ENCODE data around the gene EEF1A2. TPM values are rescaled to one million over a fixed set of nuclear protein-coding genes. Genes with fewer than 3 reads are reported as not detected.

Gene EEF1A2
- total and polyA plus RNA-seq, 2 donors = 5.1 to 11.2 TPM

GRCh38 chr20:63540417-63541186 lies 41.7 kb upstream of the EEF1A2 start:
- Histone ChIP-seq H3K4me1 (ENCODE audit: insufficient read depth) (no peaks in the 10 kb centered on the region), H3K4me3 (ENCODE audit: low read depth, low read length) (no peak overlapping the region), H3K27ac (ENCODE audit: low read depth) (no peak overlapping the region), H3K36me3 (ENCODE audit: insufficient read depth) (no peaks in the 10 kb centered on the region)
- WGBS = 65% methylated on average over 49 of the region's 49 CpGs
- no peak for DNase-seq (ENCODE audit: extremely low spot score)

GRCh38 chr20:63539441-63540370 lies 40.8 kb upstream of the EEF1A2 start:
- H3K4me1 ChIP-seq (ENCODE audit: insufficient read depth) = no peaks in the 10 kb centered on the region
- H3K36me3 ChIP-seq (ENCODE audit: insufficient read depth) = no peaks in the 10 kb centered on the region
- no peak overlapping the region for H3K27ac ChIP-seq (ENCODE audit: low read depth)
- DNase-seq (ENCODE audit: extremely low spot score) = no peak
- H3K4me3 ChIP-seq (ENCODE audit: low read depth, low read length) = no peak overlapping the region
- 86% methylated on average over 29 of the region's 29 CpGs for WGBS

- Histone ChIP-seq H3K36me3 (ENCODE audit: insufficient read depth) (no peaks in the 10 kb centered on the region), H3K4me3 (ENCODE audit: low read depth, low read length) (no peak overlapping the region), H3K4me1 (ENCODE audit: insufficient read depth) (no peaks in the 10 kb centered on the region), H3K27ac (ENCODE audit: low read depth) (peak overlapping the region; percentile 44)
- DNase-seq (ENCODE audit: extremely low spot score) = no peak
- WGBS = 74% methylated on average over 12 of the region's 12 CpGs
These were observed 40.2 kb upstream of the EEF1A2 start for GRCh38 chr20:63539092-63539430.

GRCh38 chr20:63538204-63539091 lies 39.6 kb upstream of the EEF1A2 start:
- Histone ChIP-seq H3K4me1 (ENCODE audit: insufficient read depth) (no peaks in the 10 kb centered on the region), H3K4me3 (ENCODE audit: low read depth, low read length) (peak overlapping the region; percentile 2), H3K36me3 (ENCODE audit: insufficient read depth) (no peaks in the 10 kb centered on the region), H3K27ac (ENCODE audit: low read depth) (peak overlapping the region; percentile 66)
- WGBS = 47% methylated on average over 27 of the region's 27 CpGs
- DNase-seq (ENCODE audit: extremely low spot score) = peak; percentile 48

GRCh38 chr20:63537525-63538203 lies 38.8 kb upstream of the EEF1A2 start:
- peak overlapping the region; percentile 6 for H3K4me3 ChIP-seq (ENCODE audit: low read depth, low read length)
- no peak for DNase-seq (ENCODE audit: extremely low spot score)

GRCh38 chr20:63536997-63537524 lies 38.2 kb upstream of the EEF1A2 start, which contains the start of gene PTK6:
TSS of gene PTK6 (minus strand) at chr20:63537376. CDS start at chr20:63537314, 62 bp downstream.
- no peaks in the 10 kb centered on the region for H3K36me3 ChIP-seq (ENCODE audit: insufficient read depth)
- H3K4me3 ChIP-seq (ENCODE audit: low read depth, low read length) = peak within 1 kb of the TSS; percentile 6
- DNase-seq (ENCODE audit: extremely low spot score) = no peak
- WGBS = 76% methylated on average over 29 of the region's 29 CpGs
- H3K27ac ChIP-seq (ENCODE audit: low read depth) = peak within 1 kb of the TSS; percentile 86
- H3K4me1 ChIP-seq (ENCODE audit: insufficient read depth) = no peaks in the 10 kb centered on the region

More at GRCh38 chr20:63537525-63538203, 38.8 kb upstream of the EEF1A2 start:
- Histone ChIP-seq H3K4me1 (ENCODE audit: insufficient read depth) (no peaks in the 10 kb centered on the region), H3K27ac (ENCODE audit: low read depth) (peak overlapping the region; percentile 86), H3K36me3 (ENCODE audit: insufficient read depth) (no peaks in the 10 kb centered on the region)
- WGBS = 17% methylated on average over 34 of the region's 34 CpGs

- Histone ChIP-seq H3K36me3 (ENCODE audit: insufficient read depth) (no peaks in the 10 kb centered on the region), H3K4me3 (ENCODE audit: low read depth, low read length) (no peak overlapping the region), H3K27ac (ENCODE audit: low read depth) (peak overlapping the region; percentile 70), H3K4me1 (ENCODE audit: insufficient read depth) (no peaks in the 10 kb centered on the region)
- 61% methylated on average over 35 of the region's 35 CpGs for WGBS
- DNase-seq (ENCODE audit: extremely low spot score) = no peak
These were observed 37.5 kb upstream of the EEF1A2 start for GRCh38 chr20:63536241-63536977.

GRCh38 chr20:63534831-63535651 lies 36.2 kb upstream of the EEF1A2 start:
- Histone ChIP-seq H3K4me1 (ENCODE audit: insufficient read depth) (no peaks in the 10 kb centered on the region), H3K27ac (ENCODE audit: low read depth) (peak overlapping the region; percentile 80), H3K4me3 (ENCODE audit: low read depth, low read length) (no peak overlapping the region), H3K36me3 (ENCODE audit: insufficient read depth) (no peaks in the 10 kb centered on the region)
- WGBS = 44% methylated on average over 49 of the region's 49 CpGs
- DNase-seq (ENCODE audit: extremely low spot score) = no peak

- Histone ChIP-seq H3K4me1 (ENCODE audit: insufficient read depth) (no peaks in the 10 kb centered on the region), H3K36me3 (ENCODE audit: insufficient read depth) (no peaks in the 10 kb centered on the region), H3K27ac (ENCODE audit: low read depth) (peak overlapping the region; percentile 80), H3K4me3 (ENCODE audit: low read depth, low read length) (no peak overlapping the region)
- no peak for DNase-seq (ENCODE audit: extremely low spot score)
- 47% methylated on average over 12 of the region's 12 CpGs for WGBS
These were observed 35.5 kb upstream of the EEF1A2 start for GRCh38 chr20:63534427-63534830.

GRCh38 chr20:63533871-63534393 lies 35.0 kb upstream of the EEF1A2 start:
- Histone ChIP-seq H3K4me1 (ENCODE audit: insufficient read depth) (no peaks in the 10 kb centered on the region), H3K27ac (ENCODE audit: low read depth) (peak overlapping the region; percentile 80), H3K36me3 (ENCODE audit: insufficient read depth) (no peaks in the 10 kb centered on the region), H3K4me3 (ENCODE audit: low read depth, low read length) (no peak overlapping the region)
- WGBS = 61% methylated on average over 28 of the region's 28 CpGs
- DNase-seq (ENCODE audit: extremely low spot score) = no peak

- no peak overlapping the region for H3K27ac ChIP-seq (ENCODE audit: low read depth)
These were observed 34.5 kb upstream of the EEF1A2 start for GRCh38 chr20:63533388-63533787.

More at GRCh38 chr20:63533388-63533787, 34.5 kb upstream of the EEF1A2 start:
- no peak for DNase-seq (ENCODE audit: extremely low spot score)
- Histone ChIP-seq H3K4me3 (ENCODE audit: low read depth, low read length) (no peak overlapping the region), H3K4me1 (ENCODE audit: insufficient read depth) (no peaks in the 10 kb centered on the region), H3K36me3 (ENCODE audit: insufficient read depth) (no peaks in the 10 kb centered on the region)
- 67% methylated on average over 14 of the region's 14 CpGs for WGBS

Data from urinary bladder (tissue), 4 donors.